OCI-LY7 (cell line): ENCODE results near the gene NUP42. TPM values are rescaled to one million over a fixed set of nuclear protein-coding genes. Genes with fewer than 3 reads are reported as not detected.

Experiments
- BruUV-seq: library from RNA; stranded (reverse); fragments of 400-500 nt; replicated peaks from 2 replicates; lab custom pipeline; 2021; lab: Mats Ljungman, UMichigan
- CTCF ChIA-PET: fragments of 300-600 bp; sonication (Branson Sonifier 250); formaldehyde crosslinking; loops from one replicate; lab custom pipeline; 2022; ENCODE audit warnings: antibody characterized with exemption; ENCODE audit not compliant: unreplicated experiment; lab: Charles Lee
- POLR2A ChIA-PET: fragments of 300-600 bp; sonication (Branson Sonifier 250); formaldehyde crosslinking; loops from one replicate; lab custom pipeline; 2022; ENCODE audit warnings: antibody characterized with exemption; lab: Charles Lee
- DNase-seq: peaks from one replicate; pipeline ENCODE4 v3.0.0-alpha.2; 2015; ENCODE audit warnings: low spot score
- H2AFZ ChIP-seq: fragments of 200-600 bp; sonication (generic), shearing (Covaris generic); 2 replicates; pipeline ENCODE4 v1.6.1; 2014; ENCODE audit warnings: mild to moderate bottlenecking, antibody characterized with exemption, low read length, moderate library complexity
- H3K27ac ChIP-seq: fragments of 200-600 bp; sonication (generic); 2 replicates; pipeline ENCODE4 v1.5.1; 2014; ENCODE audit warnings: mixed run types, low read depth, mild to moderate bottlenecking, moderate library complexity, low read length, inconsistent platforms; ENCODE audit not compliant: poor library complexity, severe bottlenecking
- H3K36me3 ChIP-seq: fragments of 200-600 bp; sonication (generic); 2 replicates; pipeline ENCODE4 v1.6.1; 2014; ENCODE audit warnings: mild to moderate bottlenecking, antibody characterized with exemption, low read length, moderate library complexity, mixed read lengths; ENCODE audit not compliant: insufficient read depth
- H3K4me1 ChIP-seq: fragments of 200-600 bp; sonication (generic); 2 replicates; pipeline ENCODE4 v1.5.1; 2014; ENCODE audit warnings: mild to moderate bottlenecking, low read length; ENCODE audit not compliant: insufficient read depth, poor library complexity, severe bottlenecking
- H3K4me2 ChIP-seq: fragments of 200-600 bp; sonication (generic); 2 replicates; pipeline ENCODE4 v1.6.1; 2014; ENCODE audit warnings: mild to moderate bottlenecking, low read length
- H3K4me3 ChIP-seq: fragments of 200-600 bp; sonication (generic); 2 replicates; pipeline ENCODE4 v1.5.1; 2014; ENCODE audit warnings: mild to moderate bottlenecking, low read depth, low read length; ENCODE audit not compliant: poor library complexity, severe bottlenecking
- H3K79me2 ChIP-seq: fragments of 200-600 bp; sonication (generic); 2 replicates; pipeline ENCODE4 v1.6.1; 2016; ENCODE audit warnings: low read depth, mild to moderate bottlenecking, low read length, moderate library complexity, mixed read lengths; ENCODE audit not compliant: insufficient read depth
- H3K9me2 ChIP-seq: fragments of 200-600 bp; sonication (generic); 2 replicates; pipeline ENCODE4 v1.6.1; 2016; ENCODE audit warnings: mild to moderate bottlenecking, low read length, mixed read lengths; ENCODE audit not compliant: insufficient read depth
- H3K9me3 ChIP-seq: fragments of 200-600 bp; sonication (generic); 2 replicates; pipeline ENCODE4 v1.6.1; 2014; ENCODE audit warnings: mild to moderate bottlenecking, mixed run types, low read length, mixed read lengths
- H4K20me1 ChIP-seq: fragments of 200-600 bp; sonication (generic); 2 replicates; pipeline ENCODE4 v1.6.1; 2014; ENCODE audit warnings: mild to moderate bottlenecking, antibody characterized with exemption, low read length, moderate library complexity, mixed read lengths; ENCODE audit not compliant: insufficient read depth
- EZH2phosphoT487 ChIP-seq: fragments of 200-600 bp; sonication (generic); IDR thresholded peaks from 2 replicates; pipeline ENCODE4 v1.6.1; 2018; ENCODE audit warnings: low read depth, borderline replicate concordance, mild to moderate bottlenecking, mixed run types, antibody characterized with exemption, low read length, moderate library complexity, mixed read lengths
- intact Hi-C: fragments of 100-400 bp; cut with micrococcal nuclease; formaldehyde crosslinking; loops from one replicate; pipeline ENCODE4 v1.10.0; 2022; ENCODE audit not compliant: unreplicated experiment
- total RNA-seq, 2 experiments: library from RNA; depleted of rRNA in 1 of 2; stranded (reverse); fragments of >200 nt in 1 of 2; shearing (Covaris generic) in 1 of 2; gene quantifications; 2 replicates each; pipeline ENCODE4 v1.2.3, GENCODE V29; 2014 to 2022
- TF ChIP-seq, protein P1 (sequence below): fragments of 200-600 bp; sonication (generic); conservative IDR thresholded peaks from 2 replicates; pipeline ENCODE4 v1.5.1; 2014; ENCODE audit warnings: mild to moderate bottlenecking, antibody characterized with exemption, low read length, moderate library complexity, mixed read lengths

NUP42 gene
- total RNA-seq, 2 experiments from 2014 or later, result 73.4 to 103 TPM

GRCh38 chr7:23165316-23165715 lies 16.5 kb upstream of the NUP42 start:
- no peaks in the 10 kb centered on the region for H3K9me2 ChIP-seq
- H4K20me1 ChIP-seq, result no peaks in the 10 kb centered on the region
- intact Hi-C loops, result no loop called here
- H3K9me3 ChIP-seq, result no peaks in the 10 kb centered on the region
- POLR2A ChIA-PET, result interaction anchor here (0.8 to 1.4 kb wide), 8 partner anchors 9 to 68 kb away, joined by 3 to 4 read pairs (median 3); no protein-coding TSS in a partner anchor
- TF ChIP-seq, protein P1, sequence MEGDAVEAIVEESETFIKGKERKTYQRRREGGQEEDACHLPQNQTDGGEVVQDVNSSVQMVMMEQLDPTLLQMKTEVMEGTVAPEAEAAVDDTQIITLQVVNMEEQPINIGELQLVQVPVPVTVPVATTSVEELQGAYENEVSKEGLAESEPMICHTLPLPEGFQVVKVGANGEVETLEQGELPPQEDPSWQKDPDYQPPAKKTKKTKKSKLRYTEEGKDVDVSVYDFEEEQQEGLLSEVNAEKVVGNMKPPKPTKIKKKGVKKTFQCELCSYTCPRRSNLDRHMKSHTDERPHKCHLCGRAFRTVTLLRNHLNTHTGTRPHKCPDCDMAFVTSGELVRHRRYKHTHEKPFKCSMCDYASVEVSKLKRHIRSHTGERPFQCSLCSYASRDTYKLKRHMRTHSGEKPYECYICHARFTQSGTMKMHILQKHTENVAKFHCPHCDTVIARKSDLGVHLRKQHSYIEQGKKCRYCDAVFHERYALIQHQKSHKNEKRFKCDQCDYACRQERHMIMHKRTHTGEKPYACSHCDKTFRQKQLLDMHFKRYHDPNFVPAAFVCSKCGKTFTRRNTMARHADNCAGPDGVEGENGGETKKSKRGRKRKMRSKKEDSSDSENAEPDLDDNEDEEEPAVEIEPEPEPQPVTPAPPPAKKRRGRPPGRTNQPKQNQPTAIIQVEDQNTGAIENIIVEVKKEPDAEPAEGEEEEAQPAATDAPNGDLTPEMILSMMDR, result no peak
- no peak for TF ChIP-seq EZH2phosphoT487
- no TSS peak for BruUV-seq
- H3K4me1 ChIP-seq, result no peaks in the 10 kb centered on the region
- no peaks in the 10 kb centered on the region for H3K36me3 ChIP-seq
- H3K4me2 ChIP-seq, result no peak overlapping the region
- H3K79me2 ChIP-seq, result no peaks in the 10 kb centered on the region
- no peak for DNase-seq
- H3K27ac ChIP-seq, result no peak overlapping the region
- no peak overlapping the region for H2AFZ ChIP-seq
- H3K4me3 ChIP-seq, result no peak overlapping the region
- CTCF ChIA-PET, result no interaction called here

GRCh38 chr7:23167691-23168090 lies 14.2 kb upstream of the NUP42 start:
- H3K27ac ChIP-seq, result no peak overlapping the region
- H3K9me2 ChIP-seq, result no peaks in the 10 kb centered on the region
- H3K4me2 ChIP-seq, result no peak overlapping the region
- intact Hi-C loops, result no loop called here
- no peaks in the 10 kb centered on the region for H3K36me3 ChIP-seq
- no peak overlapping the region for H3K4me3 ChIP-seq
- ChIA-PET POLR2A (no interaction called here), CTCF (no interaction called here)
- no peaks in the 10 kb centered on the region for H3K9me3 ChIP-seq
- no peak for DNase-seq
- H3K4me1 ChIP-seq, result no peaks in the 10 kb centered on the region
- TF ChIP-seq, protein P1, result no peak
- TF ChIP-seq EZH2phosphoT487, result no peak
- H4K20me1 ChIP-seq, result no peaks in the 10 kb centered on the region
- H2AFZ ChIP-seq, result no peak overlapping the region
- H3K79me2 ChIP-seq, result no peaks in the 10 kb centered on the region
- BruUV-seq, result no TSS peak

DNA sequence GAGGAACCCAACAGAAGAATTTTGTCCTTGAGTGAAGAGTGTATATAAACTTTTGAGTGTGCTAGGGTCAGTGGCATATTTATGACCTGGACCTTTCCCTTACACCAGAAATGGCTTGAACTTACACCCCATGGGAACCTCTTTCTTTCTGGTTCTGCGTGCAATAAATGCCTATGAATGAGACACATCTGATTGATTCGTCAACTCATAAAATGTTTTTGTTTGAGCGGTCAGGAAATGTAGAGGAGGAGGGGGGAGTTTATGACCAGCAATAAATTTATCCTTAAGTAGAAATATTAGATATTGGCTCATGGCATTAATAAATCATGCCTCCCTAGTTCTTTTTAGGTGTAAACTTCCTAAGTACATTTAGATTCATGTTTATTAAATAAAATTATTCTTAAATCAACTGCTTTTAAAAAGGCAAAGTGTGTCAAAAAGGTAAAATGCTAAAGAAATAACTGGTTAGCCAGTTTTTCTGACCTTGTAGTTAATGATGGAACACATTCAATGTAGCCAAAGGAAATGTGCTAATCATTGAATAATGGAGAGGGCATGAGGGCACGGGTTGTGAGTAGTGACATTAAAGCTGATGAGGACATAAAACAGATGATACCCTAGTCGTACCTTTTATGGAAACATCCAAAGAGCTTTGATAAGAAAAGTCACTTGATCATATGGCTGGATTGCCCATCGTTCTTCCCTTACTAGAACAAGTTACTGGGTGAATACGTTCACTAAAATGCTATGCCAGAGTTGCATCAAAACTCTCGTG lies 13.6 kb upstream of the NUP42 start:
- POLR2A ChIA-PET, result interaction anchor here (0.6 to 2.5 kb wide), 3 partner anchors 13 to 75 kb away, joined by 3 to 10 read pairs (median 5); partner anchors contain the start of gene NUP42
- H4K20me1 ChIP-seq, result no peaks in the 10 kb centered on the region
- no peaks in the 10 kb centered on the region for H3K36me3 ChIP-seq
- TF ChIP-seq EZH2phosphoT487, result no peak
- TF ChIP-seq, protein P1, result no peak
- no TSS peak for BruUV-seq
- DNase-seq, result no peak
- no peak overlapping the region for H3K4me2 ChIP-seq
- no peaks in the 10 kb centered on the region for H3K9me3 ChIP-seq
- H3K27ac ChIP-seq, result no peak overlapping the region
- H3K4me1 ChIP-seq, result no peaks in the 10 kb centered on the region
- CTCF ChIA-PET, result no interaction called here
- no peaks in the 10 kb centered on the region for H3K79me2 ChIP-seq
- H3K4me3 ChIP-seq, result no peak overlapping the region
- no peak overlapping the region for H2AFZ ChIP-seq
- no peaks in the 10 kb centered on the region for H3K9me2 ChIP-seq
- intact Hi-C loops, result no loop called here
